GM06990 (cell line): Measurements from ENCODE around the gene NF2.

Experiments
- DNase-seq: peaks from one replicate; pipeline ENCODE4 v3.0.0-alpha.2; 2011; ENCODE audit not compliant: insufficient read length; ENCODE audit errors: extremely low read depth
- H3K27me3 ChIP-seq: replicated peaks from 2 replicates; pipeline ENCODE4 v1.6.0; 2011; ENCODE audit warnings: low read length; ENCODE audit not compliant: control insufficient read depth, insufficient read depth
- H3K36me3 ChIP-seq: 2 replicates; pipeline ENCODE4 v1.5.1; 2011; ENCODE audit warnings: low read length; ENCODE audit not compliant: control insufficient read depth, insufficient read depth
- H3K4me3 ChIP-seq: replicated peaks from 2 replicates; pipeline ENCODE4 v1.5.1; 2011; ENCODE audit warnings: low read depth, mild to moderate bottlenecking, control low read depth, low read length
- CTCF ChIP-seq: IDR thresholded peaks from 2 replicates; pipeline ENCODE4 v1.5.1; 2011; ENCODE audit warnings: low read length, control low read depth, mild to moderate bottlenecking, inconsistent platforms; ENCODE audit not compliant: insufficient read depth, poor library complexity, severe bottlenecking

NF2 gene

GRCh38 chr22:29738118-29738815 lies 134.8 kb downstream of the NF2 start:
- no peaks in the 10 kb centered on the region; the same call in none of the 2 replicates for H3K36me3 ChIP-seq
- DNase-seq: no peak
- no peak overlapping the region for H3K4me3 ChIP-seq
- TF ChIP-seq CTCF: no peak
- no peaks in the 10 kb centered on the region for H3K27me3 ChIP-seq

DNA sequence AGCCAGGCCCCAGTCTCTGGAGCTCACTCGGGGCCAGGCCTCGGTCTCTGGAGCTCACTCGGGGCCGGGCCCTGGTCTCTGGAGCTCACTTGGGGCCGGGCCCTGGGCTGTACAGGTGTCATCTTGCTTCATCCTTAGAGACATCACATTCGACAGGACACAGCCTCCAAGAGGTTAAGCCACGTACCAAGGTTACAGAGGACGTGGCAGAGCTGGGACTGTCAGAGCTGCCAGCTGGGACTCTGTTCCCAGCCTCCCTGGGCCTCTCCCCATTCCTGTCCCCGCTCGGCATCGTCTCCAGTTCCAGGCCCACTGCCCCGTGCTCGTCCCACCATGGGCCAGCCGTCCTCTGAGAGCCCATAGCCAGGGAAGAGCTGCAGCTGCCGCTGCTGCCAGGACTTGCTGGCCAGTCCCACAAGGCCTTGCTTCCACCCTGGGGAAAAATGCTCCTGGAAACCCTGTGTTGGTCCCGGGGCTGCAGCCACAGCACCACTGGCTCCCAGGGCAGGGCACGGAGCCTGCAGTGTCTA lies 136.0 kb downstream of the NF2 start:
- no peak for DNase-seq
- TF ChIP-seq CTCF: no peak
- Histone ChIP-seq H3K36me3 (no peaks in the 10 kb centered on the region; the same call in none of the 2 replicates), H3K27me3 (no peaks in the 10 kb centered on the region), H3K4me3 (no peak overlapping the region)

DNA sequence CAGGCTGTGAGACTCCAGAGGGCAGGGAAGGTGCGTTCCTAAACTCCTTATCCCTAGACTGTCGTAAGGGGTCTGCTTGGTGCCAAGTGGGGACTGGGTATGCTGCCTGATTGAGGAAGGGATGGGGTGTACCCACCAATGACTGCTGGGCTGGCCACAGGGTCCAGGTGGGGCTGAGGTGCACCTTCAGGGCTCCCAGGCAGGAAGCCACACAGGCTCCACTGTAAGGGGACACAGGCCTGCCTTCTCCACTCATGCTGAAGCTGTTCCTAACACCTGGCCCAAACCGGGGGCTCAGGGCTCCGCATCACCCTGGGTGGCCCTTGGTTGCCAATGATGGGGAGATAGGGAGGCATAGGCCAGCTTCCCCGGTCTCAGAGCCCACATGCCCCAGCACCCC lies 136.8 kb downstream of the NF2 start:
- Histone ChIP-seq H3K36me3 (no peaks in the 10 kb centered on the region; the same call in none of the 2 replicates), H3K4me3 (no peak overlapping the region), H3K27me3 (no peaks in the 10 kb centered on the region)
- no peak for TF ChIP-seq CTCF
- no peak for DNase-seq

DNA sequence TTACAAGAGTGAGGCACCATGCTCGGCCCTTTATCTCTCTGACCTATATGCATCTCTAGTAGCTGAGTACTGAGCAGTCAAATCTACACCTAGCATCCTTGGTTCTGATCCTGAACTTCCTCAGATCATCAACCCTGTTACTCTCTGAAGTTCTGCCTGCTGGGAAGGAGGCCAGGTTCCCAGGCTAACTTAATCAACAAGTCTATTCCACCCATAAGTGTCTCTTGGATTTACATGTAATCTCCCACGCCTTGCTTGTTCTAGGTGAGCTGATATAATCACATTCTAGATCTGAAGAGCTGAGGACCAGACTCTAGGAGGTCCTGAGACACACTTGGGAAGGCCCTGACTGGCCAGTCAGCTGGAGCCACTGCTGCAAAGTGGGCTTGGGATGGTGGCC lies 138.5 kb downstream of the NF2 start:
- H3K27me3 ChIP-seq: no peaks in the 10 kb centered on the region
- H3K36me3 ChIP-seq: peaks cover 2% of the 10 kb centered on the region; the same call in 1 of the 2 replicates
- no peak for TF ChIP-seq CTCF
- no peak for DNase-seq
- no peak overlapping the region for H3K4me3 ChIP-seq

GRCh38 chr22:29742326-29742725 lies 138.9 kb downstream of the NF2 start:
- no peak for TF ChIP-seq CTCF
- H3K4me3 ChIP-seq: no peak overlapping the region
- peaks cover 3% of the 10 kb centered on the region for H3K36me3 ChIP-seq
- DNase-seq: no peak
- no peaks in the 10 kb centered on the region for H3K27me3 ChIP-seq

DNA sequence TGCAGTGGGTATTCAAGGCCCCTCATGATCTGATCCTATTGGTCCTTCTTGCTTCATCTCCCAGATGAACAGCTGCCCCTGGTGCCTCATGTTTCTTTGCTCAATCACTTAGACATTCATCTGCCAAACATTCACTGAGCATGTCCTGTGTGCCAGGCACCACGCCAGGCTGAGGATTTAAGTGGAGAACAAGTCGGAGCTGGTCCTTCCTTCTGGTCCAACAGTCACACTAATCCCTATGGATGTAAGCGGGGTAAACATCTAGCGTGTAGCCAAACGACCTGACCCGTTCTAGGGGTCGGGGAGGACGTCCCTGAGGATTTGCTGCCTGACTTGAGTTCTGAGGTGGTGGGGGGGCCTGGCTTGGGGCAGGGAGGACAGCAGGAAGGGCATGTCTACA lies 141.5 kb downstream of the NF2 start:
- Histone ChIP-seq H3K4me3 (no peak overlapping the region), H3K36me3 (peaks cover 9% of the 10 kb centered on the region), H3K27me3 (no peaks in the 10 kb centered on the region)
- no peak for DNase-seq
- no peak for TF ChIP-seq CTCF
